Tibial nerve (tissue), 4 donors: ENCODE results near the gene XYLT1.

ENCODE experiments used
- EP300 ChIP-seq, 2 donors: sonication (generic); formaldehyde crosslinking; IDR thresholded peaks; one replicate each; pipeline ENCODE4 v1.6.1; 2017; ENCODE audit warnings: antibody characterized with exemption in 2 of 2, mild to moderate bottlenecking in 1 of 2
- TF ChIP-seq, protein P1 (sequence below), 5 experiments: fragments of 200-600 bp in 3 of 5; fragments of 450-650 bp in 2 of 5; sonication (generic) in 3 of 5; IDR thresholded peaks; one replicate each; pipeline ENCODE4 v1.5.1; 2016 to 2019; ENCODE audit warnings: antibody characterized with exemption in 5 of 5, mild to moderate bottlenecking in 3 of 5, moderate library complexity in 2 of 5

DNA sequence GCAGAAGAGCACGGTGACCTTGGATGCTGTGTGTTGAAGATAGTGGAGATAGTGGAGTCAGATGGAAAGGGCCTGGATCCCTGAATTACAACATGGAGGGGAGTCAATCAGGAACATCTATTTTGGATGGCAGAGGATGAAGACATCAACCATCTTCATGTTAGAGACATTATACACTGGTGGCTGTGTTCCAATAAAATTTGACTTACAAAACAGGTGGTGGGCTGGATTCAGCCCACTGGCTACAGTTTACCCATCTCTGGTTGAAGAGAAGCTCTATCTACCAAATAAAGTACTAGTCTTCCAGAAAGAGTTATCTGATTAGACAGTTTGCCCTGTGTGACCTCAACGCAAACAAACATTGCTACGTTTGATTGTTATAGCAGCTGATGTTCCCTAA lies 247.2 kb downstream of the XYLT1 start:
- TF ChIP-seq, protein P1, sequence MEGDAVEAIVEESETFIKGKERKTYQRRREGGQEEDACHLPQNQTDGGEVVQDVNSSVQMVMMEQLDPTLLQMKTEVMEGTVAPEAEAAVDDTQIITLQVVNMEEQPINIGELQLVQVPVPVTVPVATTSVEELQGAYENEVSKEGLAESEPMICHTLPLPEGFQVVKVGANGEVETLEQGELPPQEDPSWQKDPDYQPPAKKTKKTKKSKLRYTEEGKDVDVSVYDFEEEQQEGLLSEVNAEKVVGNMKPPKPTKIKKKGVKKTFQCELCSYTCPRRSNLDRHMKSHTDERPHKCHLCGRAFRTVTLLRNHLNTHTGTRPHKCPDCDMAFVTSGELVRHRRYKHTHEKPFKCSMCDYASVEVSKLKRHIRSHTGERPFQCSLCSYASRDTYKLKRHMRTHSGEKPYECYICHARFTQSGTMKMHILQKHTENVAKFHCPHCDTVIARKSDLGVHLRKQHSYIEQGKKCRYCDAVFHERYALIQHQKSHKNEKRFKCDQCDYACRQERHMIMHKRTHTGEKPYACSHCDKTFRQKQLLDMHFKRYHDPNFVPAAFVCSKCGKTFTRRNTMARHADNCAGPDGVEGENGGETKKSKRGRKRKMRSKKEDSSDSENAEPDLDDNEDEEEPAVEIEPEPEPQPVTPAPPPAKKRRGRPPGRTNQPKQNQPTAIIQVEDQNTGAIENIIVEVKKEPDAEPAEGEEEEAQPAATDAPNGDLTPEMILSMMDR (IDR thresholded peaks at IDR 0.05) = no peak
- no peak for TF ChIP-seq EP300 (IDR thresholded peaks at IDR 0.05)
